SH-SY5Y (cell line): ENCODE data around the gene EI24.

ENCODE experiments used
- GATA2 ChIP-seq: IDR thresholded peaks from 2 replicates; pipeline ENCODE4 v1.6.1; 2011; ENCODE audit warnings: mild to moderate bottlenecking, low read depth, low read length
- GATA3 ChIP-seq: IDR thresholded peaks from 2 replicates; pipeline ENCODE4 v1.6.1; 2011; ENCODE audit warnings: low read depth, mild to moderate bottlenecking, low read length, moderate library complexity

DNA sequence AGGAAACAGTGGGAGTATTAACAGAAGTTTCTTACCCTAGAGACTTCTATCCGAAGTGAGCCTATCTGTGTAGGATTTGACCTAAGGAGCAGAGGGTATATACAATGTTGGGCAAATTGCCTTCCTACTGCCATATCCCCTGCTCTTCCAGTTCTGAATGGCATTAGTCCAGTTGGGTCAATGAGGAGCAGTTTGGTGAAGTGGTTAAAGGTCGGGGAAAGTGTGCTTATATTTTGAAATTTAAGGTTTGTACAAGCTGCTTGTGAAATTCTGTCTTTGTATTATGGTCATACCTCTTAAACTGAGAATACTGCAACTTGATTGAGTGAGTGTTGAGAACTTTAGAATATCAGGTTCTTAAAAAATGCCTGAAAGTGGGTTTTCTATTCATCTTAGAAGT lies 1.7 kb downstream of the EI24 start:
- TF ChIP-seq GATA3 (no peak), GATA2 (no peak)
